Ishikawa (cell line): ENCODE measurements around the gene WDR59.

Experiments
- CEBPB ChIP-seq: IDR thresholded peaks from 2 replicates; pipeline ENCODE4 v1.6.1; 2012
- CREB1 ChIP-seq: IDR thresholded peaks from 2 replicates; pipeline ENCODE4 v1.6.1; 2012; ENCODE audit warnings: low read depth
- EGR1 ChIP-seq: IDR thresholded peaks from 2 replicates; pipeline ENCODE4 v1.6.1; 2012
- EP300 ChIP-seq: IDR thresholded peaks from 2 replicates; pipeline ENCODE4 v1.6.1; 2012; ENCODE audit warnings: borderline replicate concordance
- FOXM1 ChIP-seq: IDR thresholded peaks from 2 replicates; pipeline ENCODE4 v1.6.1; 2012; ENCODE audit warnings: low read depth, borderline replicate concordance
- MAX ChIP-seq: IDR thresholded peaks from 2 replicates; pipeline ENCODE4 v1.6.1; 2012
- NFIC ChIP-seq: IDR thresholded peaks from 2 replicates; pipeline ENCODE4 v1.6.1; 2012
- RAD21 ChIP-seq: IDR thresholded peaks from 2 replicates; pipeline ENCODE4 v1.6.1; 2012; ENCODE audit warnings: low read depth
- REST ChIP-seq: IDR thresholded peaks from 2 replicates; pipeline ENCODE4 v1.6.1; 2012; ENCODE audit warnings: low read depth, mild to moderate bottlenecking
- TAF1 ChIP-seq: IDR thresholded peaks from 2 replicates; pipeline ENCODE4 v1.6.1; 2012; ENCODE audit warnings: low read depth, mild to moderate bottlenecking
- TCF12 ChIP-seq: IDR thresholded peaks from 2 replicates; pipeline ENCODE4 v1.6.1; 2012; ENCODE audit warnings: low read depth
- TEAD4 ChIP-seq: IDR thresholded peaks from 2 replicates; pipeline ENCODE4 v1.6.1; 2012
- USF1 ChIP-seq: IDR thresholded peaks from 2 replicates; pipeline ENCODE4 v1.6.1; 2012
- YY1 ChIP-seq: IDR thresholded peaks from 2 replicates; pipeline ENCODE4 v1.6.1; 2012; ENCODE audit warnings: low read depth
- ZBTB7A ChIP-seq: IDR thresholded peaks from 2 replicates; pipeline ENCODE4 v1.6.1; 2012; ENCODE audit warnings: low read depth

The WDR59 gene

GRCh38 chr16:74865922-74866598 is 118.9 kb downstream of the WDR59 start:
- TF ChIP-seq FOXM1 (no peak), REST (no peak)

- TF ChIP-seq EP300 (no peak), TAF1 (no peak), YY1 (no peak), NFIC (no peak), USF1 (no peak), CREB1 (no peak), EGR1 (no peak), RAD21 (peak; percentile 95), ZBTB7A (no peak), FOXM1 (no peak), CEBPB (no peak), TEAD4 (peak; percentile 55; the same call in 1 of the 2 replicates), TCF12 (no peak), REST (no peak), MAX (no peak)
These were observed 122.1 kb downstream of the WDR59 start for GRCh38 chr16:74862743-74863244.

GRCh38 chr16:74852500-74852875 is 132.4 kb downstream of the WDR59 start:
- TF ChIP-seq USF1 (no peak), CEBPB (no peak), NFIC (no peak), FOXM1 (no peak), EP300 (no peak), REST (no peak)

- no peak for TF ChIP-seq REST
- no peak for TF ChIP-seq CEBPB
These were observed 134.9 kb downstream of the WDR59 start for GRCh38 chr16:74850027-74850426.
